HG03469 (cell line): ENCODE data around the gene EXOSC6.
"Not testable (repeated sequence)": the region's sequence is repeated elsewhere in the genome, so short reads cannot be mapped to it uniquely, and the experiment has no call there.

Source experiments
- ATAC-seq: cut with Tn5 transposase; IDR thresholded peaks from one replicate; pipeline ENCODE4 v1.9.1; 2021; ENCODE audit warnings: mild to moderate bottlenecking, moderate library complexity, moderate number of reproducible peaks; ENCODE audit not compliant: unreplicated experiment

EXOSC6 gene

DNA sequence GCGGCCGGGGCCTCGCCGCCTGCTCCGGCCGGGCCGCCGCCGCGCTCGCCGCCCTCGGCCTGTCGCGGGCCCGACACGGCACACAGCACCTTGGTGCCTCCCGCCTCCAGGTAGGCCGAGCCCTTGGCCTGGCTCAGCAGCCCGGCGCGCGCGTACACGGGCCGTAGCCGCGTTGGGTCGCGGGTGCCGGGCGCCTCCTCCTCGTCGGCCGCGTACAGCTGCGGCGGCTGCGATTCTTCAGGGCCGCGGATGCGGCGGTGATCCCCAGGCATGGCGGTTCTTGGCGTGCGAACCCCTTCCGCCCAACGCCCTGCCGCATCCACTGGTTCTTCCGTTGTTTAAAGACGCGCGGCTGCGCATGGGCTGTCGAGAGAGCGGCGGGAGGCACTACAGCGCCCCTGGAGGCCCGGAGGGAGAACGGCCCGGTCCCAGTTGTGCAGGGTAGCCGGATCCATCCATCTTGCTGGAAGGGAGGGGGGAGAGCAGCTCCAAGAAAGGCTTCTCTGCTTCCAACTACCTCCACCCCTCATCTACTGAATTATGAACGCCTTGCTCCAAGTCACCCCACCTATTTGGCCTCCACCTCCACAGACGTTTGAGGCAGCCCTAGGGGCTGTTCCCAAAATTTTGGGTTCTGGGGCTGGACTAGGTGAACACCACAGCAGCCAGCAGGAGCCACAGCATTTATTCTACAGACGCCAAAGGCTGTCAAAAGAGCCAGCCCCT, at the start of gene EXOSC6:
EXOSC6 (minus strand) TSS at position 312 of the 726 bp plus-strand sequence; CDS start at position 272, 40 bp downstream.
- peak; percentile 65 for ATAC-seq

DNA sequence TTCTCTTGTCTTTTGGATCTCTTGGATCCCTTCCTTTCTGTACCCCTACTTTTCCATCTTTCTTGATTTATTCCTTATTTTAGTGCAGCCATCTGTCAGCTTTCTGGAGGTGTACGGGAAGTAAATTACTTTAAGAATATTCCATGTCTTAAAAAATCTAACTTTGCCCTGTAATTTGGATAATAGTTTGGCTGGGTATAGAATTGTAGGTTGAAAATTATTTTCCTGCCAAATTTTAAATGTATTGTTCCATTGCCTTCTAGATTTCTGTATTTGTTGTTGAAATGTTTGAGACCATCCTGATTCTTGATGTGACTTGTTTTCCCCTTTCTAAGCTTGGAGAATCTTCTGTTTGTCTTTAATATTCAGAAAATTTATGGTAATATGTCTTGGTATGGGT, 49.4 kb upstream of the EXOSC6 start:
- no peak for ATAC-seq

DNA sequence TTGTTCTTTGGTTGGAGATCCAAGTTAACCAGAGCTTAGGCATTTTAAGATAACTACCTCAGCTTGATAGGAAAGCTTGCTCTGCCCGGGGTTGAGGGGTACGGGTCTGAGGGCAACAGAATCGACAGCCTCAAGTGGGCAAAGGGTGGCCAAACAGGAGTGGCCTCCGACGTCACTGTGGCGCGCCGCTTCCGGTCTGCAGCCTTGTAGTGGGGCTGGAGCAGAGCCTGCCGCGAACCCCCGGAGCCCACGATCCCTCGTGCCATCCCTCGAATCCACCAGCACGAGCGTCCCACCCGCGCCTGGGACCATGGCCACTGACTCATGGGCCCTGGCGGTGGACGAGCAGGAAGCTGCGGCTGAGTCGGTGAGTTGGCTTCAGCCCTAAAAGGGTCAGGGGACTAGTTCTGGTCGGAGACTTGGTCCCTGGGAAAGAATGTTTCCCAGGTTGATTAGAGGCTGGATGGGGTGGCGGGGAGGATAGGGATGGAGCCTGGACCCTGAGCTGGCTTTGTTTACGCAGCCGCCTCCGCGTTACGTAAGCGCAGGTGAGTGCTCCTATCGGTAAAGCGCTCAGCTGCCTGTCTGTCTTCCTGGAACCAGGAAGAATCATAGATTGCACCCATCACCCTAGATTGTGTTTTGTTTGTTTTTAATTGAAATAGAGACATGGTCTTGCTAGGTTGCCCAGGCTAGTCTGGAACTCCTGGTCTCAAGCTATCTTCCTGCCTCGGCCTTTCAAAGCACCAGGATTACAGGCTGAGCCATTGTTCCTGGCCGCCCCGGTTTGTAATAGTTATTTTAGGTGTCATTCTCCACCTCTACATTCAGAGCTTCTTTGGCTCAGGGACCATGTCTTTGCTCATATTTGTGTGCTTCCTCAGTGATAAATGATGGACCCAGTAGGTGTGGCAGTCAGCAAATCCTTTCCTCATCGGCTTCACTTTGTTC, 47.5 kb upstream of the EXOSC6 start, which contains the start of gene DDX19B:
DDX19B (plus strand) TSS at position 199 of the 951 bp plus-strand sequence; CDS start at position 311, 112 bp downstream.
- peak; percentile 43 for ATAC-seq

DNA sequence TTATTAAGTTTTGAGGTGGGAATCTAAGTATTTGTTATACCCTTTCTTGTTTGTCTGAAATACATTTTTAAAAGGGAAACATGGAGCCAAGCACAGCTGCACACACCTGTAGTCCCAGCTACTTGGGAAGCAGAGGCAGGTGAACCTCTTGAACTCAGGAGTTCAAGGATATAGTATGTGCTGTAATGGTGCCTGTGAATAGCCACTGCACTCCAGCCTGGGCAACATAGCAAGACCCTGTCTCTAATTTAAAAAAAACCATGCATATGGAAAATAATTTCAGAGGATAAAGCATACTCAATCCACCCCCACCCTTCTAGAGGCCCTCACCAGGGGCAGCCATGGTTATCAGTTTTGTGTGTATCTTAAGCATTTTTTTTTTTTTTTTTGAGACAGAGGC, 43.9 kb upstream of the EXOSC6 start:
- no peak for ATAC-seq

DNA sequence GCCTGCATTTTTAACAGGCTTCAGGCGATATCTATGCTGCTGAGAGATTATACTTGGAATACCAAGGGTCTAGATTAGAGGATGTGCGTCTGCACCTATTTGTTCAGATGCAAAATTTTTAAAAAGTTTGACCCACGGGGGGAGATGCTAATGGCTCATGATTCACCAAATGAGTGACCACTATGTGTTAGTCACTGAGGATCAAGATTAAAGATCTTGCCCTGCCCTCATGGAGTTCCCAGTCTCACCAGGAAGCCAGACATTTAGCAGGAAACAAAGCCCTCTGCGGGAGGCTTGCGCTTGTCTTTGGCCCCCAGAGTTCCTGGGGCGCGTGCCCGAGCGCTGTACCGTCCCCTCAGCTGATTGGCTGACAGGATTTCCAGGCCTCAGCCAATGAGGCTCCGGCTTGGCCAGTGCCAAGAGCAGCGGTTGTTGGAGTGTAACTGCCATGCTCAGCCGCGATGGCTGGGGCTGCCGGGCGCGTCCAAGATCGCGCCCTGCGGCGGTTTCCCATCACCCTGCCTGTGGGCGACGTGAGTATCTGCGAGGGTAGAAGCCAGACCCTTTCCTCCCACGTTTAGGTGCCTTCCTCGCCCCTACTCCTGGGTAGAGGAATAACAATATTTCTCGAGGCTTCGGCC, 42.8 kb upstream of the EXOSC6 start:
- ATAC-seq: no peak

DNA sequence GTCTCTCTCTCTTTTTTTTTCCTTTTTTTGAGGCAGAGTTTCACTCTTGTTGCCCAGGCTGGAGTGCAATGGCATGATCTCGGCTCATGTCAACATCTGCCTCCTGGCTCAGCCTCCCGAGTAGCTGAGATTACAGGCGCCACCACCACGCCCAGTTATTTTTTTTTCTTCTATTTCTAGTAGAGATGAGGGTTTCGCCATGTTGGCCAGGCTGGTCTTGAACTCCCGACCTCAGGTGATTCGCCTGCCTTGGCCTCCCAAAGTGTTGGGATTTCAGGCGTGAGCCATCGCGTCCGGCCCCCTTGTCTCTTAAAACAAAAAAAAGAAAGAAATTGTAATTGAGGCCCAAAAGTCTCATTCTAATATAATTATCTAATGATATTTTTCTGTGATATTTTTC, 40.4 kb upstream of the EXOSC6 start:
- ATAC-seq: not testable (repeated sequence)

DNA sequence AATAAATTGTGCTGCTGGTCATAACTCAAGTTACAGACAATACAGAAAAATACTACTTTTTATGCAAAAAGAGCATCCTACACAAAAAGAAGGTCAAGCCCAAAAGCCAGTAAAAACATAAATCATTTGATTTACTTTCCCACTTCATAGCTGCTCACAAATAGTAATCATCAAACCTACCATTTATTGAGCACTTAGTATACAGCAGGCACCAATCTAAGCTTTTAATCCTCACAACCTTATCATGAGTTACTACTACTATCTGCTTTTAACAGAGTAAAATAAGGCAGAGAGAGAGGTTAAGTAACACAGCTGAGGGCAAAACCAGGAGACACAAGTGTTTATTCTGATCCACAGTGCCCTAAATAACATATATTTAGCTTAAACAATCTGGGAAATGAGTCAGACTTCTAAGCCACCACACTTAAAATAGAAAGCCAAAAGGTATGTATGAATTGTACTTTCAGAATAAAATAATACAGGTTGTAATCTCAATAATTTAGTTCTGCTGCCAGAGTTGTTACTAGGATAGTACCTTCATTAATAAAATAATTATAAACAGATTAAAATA, 39.3 kb upstream of the EXOSC6 start:
- no peak for ATAC-seq

DNA sequence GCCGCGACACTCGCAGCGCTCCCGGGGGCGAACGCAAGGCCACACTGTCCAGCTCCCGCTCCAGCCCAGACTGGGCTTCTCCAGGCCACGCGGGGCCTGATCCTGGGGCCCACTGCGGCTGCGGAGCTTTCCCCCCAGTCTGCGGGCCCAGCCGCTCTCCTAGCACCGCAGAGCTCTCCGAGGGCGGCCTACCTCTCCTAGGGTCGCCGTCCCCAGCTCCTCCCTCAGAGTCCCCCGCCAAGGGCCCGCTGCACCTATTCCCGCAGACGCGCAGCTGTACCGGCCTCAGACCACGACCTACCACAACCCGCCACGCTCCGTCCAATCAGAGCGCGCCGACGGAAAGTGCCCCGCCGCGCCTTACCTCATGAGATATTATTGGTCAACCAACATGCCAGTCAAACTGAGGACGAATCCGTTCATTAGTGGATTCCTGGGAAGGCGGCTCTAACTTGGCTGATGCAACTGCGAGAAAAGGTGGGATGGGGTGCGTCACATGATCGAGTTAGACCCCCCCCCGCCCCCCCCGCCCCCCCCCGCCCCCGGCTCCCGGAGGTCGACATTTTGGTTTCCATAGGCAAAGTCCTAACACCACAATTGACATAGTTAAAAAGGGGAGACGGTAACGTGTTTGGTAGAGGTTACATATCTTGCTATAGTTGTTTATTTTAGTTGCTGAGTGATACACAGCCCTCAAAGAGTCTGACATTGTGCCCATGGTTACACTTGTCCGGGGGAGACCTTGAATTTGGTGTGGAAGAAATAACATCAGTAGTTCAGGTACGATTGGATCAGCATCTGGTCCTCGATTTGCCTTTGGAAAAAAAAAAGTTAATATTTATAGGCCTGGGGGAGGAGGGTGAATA, 37.7 kb upstream of the EXOSC6 start, which contains the start of gene AARS1:
AARS1 (minus strand) TSS at position 278 of the 866 bp plus-strand sequence. CDS start 6,743 bp downstream, outside the sequence.
- ATAC-seq: peak; percentile 93

DNA sequence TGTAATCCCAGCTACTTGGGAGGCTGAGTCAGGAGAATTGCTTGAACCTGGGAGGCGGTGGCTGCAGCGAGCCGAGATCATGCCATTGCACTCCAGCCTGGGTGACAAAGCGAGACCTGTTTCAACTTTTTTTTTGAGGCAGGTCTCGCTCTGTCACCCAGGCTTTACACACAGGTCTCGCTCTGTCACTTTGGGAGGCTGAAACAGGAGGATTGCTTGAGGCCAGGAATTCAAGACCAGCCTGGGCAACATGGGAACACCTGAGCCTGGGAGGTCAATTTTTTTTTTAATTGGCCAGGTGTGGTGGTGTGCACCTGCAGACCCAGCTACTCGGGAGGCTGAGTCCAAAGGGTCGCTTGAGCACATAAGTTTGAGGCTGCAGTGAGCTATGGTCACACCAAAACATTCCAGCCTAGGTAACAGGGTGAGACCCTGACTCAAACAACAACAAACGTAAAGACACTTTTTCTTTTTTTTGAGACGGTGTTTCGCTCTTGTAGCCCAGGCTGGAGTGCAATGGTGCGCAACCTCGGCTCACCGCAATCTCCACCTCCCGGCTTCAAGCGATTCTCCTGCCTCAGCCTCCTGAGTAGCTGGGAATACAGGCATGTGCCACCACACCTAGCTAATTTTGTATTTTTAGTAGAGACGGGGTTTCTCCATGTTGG, 35.7 kb upstream of the EXOSC6 start:
- not testable (repeated sequence) for ATAC-seq

DNA sequence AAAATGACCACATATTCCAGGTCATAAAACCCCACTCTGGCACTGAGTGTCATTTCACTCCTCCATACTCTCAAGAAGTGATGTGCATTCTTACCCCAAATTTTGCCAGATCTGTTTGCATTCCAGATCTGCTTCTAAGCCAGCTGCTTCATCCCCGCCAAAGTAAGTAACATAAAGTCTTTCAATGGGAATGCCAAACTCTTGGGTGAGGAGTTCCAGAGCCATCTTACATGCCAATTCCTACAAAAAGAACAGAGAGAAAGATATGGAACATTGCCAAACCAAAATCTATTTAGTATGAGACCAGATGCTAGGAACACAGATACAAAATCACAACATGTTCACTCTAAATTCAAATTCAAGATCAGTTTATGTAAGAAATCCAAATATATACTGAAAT, 24.7 kb upstream of the EXOSC6 start:
- ATAC-seq: no peak

DNA sequence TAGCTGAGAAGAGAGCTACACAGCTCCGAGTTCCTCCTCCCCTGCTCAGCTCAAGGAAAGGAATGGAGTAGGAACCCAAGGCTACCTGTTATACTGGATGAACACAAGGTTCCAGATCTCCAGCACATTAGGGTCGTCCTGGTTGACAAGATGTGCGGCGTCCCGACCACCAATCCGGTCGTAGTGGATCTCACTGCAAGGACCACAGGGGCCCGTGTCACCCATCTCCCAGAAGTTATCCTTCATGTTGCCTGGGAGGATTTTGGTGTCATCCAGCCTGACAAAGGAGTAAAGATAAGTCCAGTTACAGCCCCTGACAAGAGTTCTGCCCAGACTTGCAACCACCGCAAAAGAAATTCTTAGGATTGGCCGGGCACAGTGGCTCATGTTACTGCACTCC, 20.0 kb upstream of the EXOSC6 start:
- ATAC-seq: no peak

DNA sequence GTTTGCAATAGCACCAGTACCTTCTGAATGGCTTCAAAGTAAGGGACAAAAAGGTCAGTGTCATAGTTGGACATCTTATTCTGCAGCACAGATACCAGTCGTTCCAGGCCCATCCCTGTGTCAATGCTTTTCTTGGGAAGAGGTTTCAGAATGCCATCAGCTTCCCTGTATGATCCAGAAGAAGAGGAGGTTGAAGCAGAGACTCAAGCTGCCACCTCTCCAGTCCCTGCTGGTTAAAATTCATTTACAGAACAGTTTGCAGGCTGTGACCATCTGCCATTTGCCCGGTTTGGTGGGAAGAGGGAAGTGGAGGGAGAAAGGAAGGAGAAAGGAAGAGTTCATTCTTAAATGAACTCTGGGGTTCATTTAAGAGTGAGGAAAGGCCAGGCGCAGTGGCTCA, 18.4 kb upstream of the EXOSC6 start:
- no peak for ATAC-seq

DNA sequence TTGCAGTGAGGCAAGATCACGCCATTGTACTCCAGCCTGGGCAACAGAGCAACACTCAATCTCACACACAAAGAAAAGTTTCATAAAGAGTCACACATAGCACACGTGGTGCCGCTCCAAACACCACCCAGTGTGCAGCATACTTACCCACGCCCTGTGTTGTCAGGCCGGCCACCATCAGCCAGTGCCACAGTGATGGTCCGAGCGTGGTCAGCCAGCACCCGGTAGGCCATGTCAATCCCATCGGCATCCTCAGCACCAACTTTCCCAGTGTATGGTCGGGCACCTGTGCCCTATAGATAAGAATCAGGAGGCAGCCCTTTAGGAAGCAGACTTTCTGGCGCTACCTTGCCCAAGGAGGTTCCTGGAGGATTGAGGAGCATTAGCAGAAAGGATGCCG, 17.7 kb upstream of the EXOSC6 start:
- ATAC-seq: no peak

DNA sequence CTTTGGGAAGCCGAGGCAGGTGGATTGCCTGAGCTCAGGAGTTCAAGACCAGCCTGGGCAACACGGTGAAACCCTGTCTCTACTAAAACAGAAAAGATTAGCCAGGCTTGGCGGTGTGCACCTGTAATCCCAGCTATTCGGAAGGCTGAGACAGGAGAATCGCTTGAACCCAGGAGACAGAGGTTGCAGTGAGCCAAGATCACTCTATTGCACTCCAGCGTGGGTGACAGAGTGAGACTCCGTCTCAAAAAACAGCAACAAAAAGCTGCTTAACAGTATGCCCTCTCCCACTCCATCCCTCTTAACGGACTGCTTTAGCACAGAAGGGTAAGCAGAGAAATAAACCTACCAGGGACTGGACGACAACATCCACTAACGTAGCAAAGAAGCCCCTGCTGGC, 16.2 kb upstream of the EXOSC6 start:
- not testable (repeated sequence) for ATAC-seq

DNA sequence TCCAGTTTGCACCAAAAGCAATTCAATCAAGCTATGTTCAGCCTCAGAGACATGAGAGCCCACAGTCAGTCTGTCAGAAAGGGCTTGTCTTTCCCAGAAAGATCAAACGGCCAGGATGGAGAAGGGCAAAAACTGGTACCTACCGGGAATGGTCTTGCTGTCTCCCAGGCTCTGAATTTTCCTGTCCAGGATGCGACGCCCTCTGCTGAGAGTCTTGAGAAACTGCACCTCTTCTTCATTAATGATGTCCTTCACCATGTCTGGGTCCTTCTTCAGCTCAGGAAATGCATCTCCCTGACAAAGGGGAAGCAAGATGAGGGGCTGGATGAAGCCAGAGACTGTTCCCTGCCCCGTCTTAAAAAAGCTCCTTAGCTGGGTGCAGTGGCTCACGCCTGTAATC, 15.8 kb upstream of the EXOSC6 start:
- ATAC-seq: no peak

DNA sequence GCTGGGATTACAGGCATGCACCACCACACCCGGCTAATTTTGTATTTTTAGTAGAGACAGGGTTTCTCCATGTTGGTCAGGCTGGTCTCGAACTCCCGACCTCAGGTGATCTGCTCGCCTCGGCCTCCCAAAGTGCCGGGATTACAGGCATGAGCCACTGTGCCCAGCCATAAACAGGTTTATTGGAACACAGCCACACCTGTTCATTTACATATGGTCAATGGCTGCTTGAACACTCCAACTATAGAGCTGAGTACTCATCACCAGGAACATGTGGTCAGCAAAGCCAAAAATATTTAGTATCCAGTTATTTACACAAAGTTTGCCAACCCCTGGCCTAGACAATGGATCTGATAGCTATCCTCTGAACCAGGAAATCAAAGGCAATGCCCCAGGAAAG, 8.2 kb upstream of the EXOSC6 start:
- not testable (repeated sequence) for ATAC-seq

DNA sequence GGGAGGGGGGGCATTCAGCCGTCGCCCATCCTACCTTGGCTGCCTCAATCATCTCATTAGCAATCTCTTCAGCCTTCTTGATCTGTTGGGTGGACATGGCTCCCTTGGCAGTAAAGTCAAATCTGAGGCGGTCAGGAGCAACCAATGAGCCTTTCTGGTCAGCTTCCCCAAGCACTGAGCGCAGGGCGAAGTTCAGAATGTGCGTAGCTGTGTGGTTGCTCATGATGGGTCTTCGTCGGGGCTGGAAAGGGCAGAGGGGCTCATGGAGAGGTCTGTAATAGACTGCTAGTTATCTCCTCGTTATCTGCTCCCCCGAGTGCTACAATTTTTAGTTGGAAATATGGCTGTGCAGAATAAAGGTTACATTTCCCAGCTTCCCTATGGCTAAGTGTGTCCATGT, 7.2 kb upstream of the EXOSC6 start:
- ATAC-seq: no peak

DNA sequence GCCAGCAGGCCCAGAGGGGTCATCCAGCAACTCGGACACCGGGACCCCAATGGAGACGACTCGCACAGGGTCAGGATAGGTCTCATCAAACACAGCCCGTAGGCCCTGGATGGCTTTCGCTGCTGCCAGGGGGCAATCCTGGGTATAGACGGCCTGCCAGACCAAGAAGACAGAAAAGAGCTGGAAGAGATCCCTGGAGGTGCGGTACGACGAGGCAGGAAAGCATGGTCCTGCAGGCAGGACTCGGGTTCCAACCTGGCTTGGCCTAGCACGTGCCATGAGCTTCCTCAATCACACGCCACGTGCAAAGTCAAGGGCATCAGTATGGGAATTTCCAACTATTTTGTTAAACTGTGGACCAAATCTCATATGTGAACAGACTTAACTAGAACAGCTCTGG, 6.3 kb upstream of the EXOSC6 start:
- ATAC-seq: no peak

DNA sequence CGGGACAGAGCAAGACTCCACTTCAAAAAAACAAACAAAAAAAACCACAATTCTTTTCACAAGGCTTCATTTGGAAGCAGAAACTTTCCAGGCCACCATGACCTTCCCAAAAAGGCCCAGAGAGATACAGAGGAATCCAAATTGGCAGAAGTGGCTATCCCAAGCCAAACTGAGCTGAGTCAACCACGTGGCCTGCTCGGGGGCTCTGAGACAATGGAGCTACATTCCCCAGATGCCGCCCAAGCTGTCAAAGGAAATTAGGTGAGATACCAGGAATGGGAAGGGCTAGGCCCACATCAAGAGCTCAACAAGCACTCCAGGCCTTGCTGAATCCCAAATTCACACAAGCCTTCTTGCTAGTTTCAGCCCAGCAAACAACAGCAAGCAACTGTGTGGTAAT, 5.7 kb upstream of the EXOSC6 start:
- ATAC-seq: no peak
